ENCODE measurements around the gene IL4. TPM values are rescaled to one million over a fixed set of nuclear protein-coding genes. Genes with fewer than 3 reads are reported as not detected.

IL4 gene
- total RNA-seq, 1 donor from 2014 or later, result not detected

DNA sequence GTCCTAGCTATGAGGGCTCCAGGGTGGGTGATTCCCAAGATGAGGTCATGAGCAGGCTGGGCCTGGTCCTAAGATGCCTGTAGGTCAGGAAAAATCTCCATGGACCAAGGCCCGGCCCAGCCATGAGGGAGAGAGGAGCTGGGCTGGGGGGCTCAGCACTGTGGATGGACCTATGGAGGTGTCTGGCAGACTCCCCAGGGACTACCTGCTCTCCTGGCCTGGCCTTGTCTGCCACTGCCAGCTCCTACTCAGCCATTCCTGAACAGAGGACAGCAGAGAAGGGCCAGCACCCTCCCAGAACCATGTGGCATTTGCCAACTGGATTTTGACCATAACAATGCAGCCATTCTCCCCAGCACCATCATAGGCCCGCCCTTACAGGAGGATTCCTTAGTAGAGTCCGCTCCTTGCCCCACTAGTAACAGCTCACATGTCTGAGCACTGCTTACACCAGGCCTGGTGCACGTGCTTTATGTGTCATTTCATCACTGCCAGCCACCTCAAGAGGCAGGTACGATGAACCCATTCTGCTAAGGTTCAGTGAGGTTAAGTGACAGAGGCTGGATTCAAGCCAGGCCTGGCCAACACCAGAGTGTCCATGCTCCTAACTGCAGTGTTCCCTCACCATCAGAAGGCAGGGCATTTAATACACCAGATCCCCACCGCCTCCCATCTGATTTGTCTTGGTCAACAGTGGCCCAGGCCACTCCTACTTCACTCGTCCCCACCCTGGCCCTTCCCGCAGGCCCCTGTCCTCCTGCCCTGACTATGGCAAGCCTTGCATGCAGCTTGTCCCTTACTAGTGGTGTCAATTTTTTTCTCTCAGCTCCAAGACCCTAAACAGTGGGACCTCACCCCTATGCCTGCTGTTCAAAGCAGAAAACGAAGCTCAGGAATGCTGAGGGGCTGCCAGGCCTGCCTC lies 15.1 kb upstream of the IL4 start:
- Histone ChIP-seq H3K27me3 (no peaks in the 10 kb centered on the region), H3K36me3 (no peaks in the 10 kb centered on the region)
- TF ChIP-seq, protein P1, sequence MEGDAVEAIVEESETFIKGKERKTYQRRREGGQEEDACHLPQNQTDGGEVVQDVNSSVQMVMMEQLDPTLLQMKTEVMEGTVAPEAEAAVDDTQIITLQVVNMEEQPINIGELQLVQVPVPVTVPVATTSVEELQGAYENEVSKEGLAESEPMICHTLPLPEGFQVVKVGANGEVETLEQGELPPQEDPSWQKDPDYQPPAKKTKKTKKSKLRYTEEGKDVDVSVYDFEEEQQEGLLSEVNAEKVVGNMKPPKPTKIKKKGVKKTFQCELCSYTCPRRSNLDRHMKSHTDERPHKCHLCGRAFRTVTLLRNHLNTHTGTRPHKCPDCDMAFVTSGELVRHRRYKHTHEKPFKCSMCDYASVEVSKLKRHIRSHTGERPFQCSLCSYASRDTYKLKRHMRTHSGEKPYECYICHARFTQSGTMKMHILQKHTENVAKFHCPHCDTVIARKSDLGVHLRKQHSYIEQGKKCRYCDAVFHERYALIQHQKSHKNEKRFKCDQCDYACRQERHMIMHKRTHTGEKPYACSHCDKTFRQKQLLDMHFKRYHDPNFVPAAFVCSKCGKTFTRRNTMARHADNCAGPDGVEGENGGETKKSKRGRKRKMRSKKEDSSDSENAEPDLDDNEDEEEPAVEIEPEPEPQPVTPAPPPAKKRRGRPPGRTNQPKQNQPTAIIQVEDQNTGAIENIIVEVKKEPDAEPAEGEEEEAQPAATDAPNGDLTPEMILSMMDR (IDR thresholded peaks at IDR 0.05), result no peak

DNA sequence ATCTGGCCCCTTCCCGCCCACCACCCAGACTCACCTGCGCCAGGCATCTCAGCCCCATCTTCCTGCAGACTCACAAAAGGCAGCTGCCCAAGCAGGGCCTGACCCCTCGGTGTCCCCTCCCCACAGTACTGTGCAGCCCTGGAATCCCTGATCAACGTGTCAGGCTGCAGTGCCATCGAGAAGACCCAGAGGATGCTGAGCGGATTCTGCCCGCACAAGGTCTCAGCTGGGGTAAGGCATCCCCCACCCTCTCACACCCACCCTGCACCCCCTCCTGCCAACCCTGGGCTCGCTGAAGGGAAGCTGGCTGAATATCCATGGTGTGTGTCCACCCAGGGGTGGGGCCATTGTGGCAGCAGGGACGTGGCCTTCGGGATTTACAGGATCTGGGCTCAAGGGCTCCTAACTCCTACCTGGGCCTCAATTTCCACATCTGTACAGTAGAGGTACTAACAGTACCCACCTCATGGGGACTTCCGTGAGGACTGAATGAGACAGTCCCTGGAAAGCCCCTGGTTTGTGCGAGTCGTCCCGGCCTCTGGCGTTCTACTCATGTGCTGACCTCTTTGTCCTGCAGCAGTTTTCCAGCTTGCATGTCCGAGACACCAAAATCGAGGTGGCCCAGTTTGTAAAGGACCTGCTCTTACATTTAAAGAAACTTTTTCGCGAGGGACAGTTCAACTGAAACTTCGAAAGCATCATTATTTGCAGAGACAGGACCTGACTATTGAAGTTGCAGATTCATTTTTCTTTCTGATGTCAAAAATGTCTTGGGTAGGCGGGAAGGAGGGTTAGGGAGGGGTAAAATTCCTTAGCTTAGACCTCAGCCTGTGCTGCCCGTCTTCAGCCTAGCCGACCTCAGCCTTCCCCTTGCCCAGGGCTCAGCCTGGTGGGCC lies 13.9 kb upstream of the IL4 start:
- peak in 1 of 2 donors; percentile 31 for DNase-seq (ENCODE audit: low spot score in 2 of 2)
- intact Hi-C loops (cut with DNase I), result loop anchor here (5.0 to 10.0 kb wide), 2 partner anchors 55 to 162 kb away; no protein-coding TSS in a partner anchor
- Histone ChIP-seq H3K4me3 (no peak overlapping the region), H3K4me1 (peaks cover 6 to 8% of the 10 kb centered on the region in 2 donors), H3K27me3 (no peaks in the 10 kb centered on the region), H3K27ac (no peak overlapping the region), H3K36me3 (no peaks in the 10 kb centered on the region), H3K9me3 (no peaks in the 10 kb centered on the region)
- TF ChIP-seq, protein P1 (IDR thresholded peaks at IDR 0.05), result no peak

More for the DNA sequence above, 15.1 kb upstream of the IL4 start:
- H3K4me1 ChIP-seq, result peaks cover 6 to 8% of the 10 kb centered on the region in 2 donors
- DNase-seq (ENCODE audit: low spot score in 2 of 2), result peak in 1 of 2 donors; percentile 44
- H3K9me3 ChIP-seq, result no peaks in the 10 kb centered on the region
- intact Hi-C loops (cut with DNase I), result loop anchor here (5.0 to 10.0 kb wide), 2 partner anchors 56 to 164 kb away; no protein-coding TSS in a partner anchor
- no peak overlapping the region for H3K4me3 ChIP-seq
- H3K27ac ChIP-seq, result no peak overlapping the region

DNA sequence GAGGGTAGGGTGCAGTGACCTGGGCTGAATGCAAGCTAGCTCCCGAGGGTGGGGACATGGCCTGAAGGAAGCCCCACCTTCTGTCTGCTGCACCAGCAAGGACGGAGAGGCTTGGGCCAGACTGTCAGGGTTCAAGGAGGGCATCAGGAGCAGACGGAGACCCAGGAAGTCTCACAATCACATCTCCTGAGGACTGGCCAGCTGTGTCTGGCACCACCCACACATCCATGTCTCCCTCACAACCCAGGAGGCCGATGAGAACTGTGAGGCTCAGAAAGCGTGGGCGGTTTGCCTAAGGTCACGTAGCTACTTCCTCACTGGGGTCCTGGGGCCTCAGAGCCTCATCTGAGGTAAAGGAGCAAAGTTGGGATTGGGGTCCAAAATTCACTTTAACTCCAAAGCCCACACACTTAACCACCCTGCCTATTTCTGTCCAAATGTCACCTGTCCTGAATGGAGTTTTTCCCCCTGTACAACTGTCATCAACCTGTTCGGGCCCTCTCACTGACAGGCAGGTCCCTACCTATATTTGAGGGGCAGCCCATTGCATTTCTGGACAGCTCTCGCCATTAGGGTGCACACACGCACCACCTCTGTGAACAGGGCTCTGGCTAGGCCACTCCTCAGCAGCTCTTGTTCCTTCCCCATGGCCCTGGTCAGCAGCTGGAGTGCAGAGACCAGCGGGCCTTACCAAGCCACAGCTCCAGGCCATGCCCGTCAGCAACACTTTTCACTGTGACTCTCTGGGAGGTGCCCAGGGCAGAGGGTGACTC lies 12.4 kb upstream of the IL4 start:
- Histone ChIP-seq H3K27ac (no peak overlapping the region), H3K4me3 (no peak overlapping the region), H3K27me3 (no peaks in the 10 kb centered on the region), H3K4me1 (peaks cover 0 to 2% of the 10 kb centered on the region in 2 donors), H3K36me3 (no peaks in the 10 kb centered on the region), H3K9me3 (no peaks in the 10 kb centered on the region)
- TF ChIP-seq, protein P1 (IDR thresholded peaks at IDR 0.05), result no peak
- intact Hi-C loops (cut with DNase I), result no loop called here
- peak in 1 of 2 donors; percentile 48 for DNase-seq (ENCODE audit: low spot score in 2 of 2)

DNA sequence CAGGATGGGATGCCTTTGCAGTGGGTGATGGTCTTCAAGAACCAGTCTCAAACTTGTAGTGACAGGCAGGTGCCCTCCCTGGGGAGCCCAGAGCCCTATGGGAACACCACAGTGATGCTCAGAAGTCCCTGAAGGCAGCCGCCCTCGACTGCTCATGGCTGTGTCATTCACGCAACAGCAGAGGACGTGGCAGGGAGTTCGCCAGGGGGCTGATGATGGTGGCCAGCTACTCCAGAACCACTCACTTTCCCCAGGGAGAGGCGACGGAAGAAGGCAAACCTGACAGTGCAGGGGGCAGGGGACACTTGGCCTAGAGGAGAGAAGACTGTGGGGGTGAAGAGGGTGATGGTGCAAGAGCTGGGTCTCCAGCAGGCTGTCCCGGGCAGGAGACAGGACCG lies 11.8 kb upstream of the IL4 start:
- peak in 1 of 2 donors; percentile 45 for DNase-seq (ENCODE audit: low spot score in 2 of 2)

More for the DNA sequence above, 11.8 kb upstream of the IL4 start:
- Histone ChIP-seq H3K36me3 (no peaks in the 10 kb centered on the region), H3K27me3 (no peaks in the 10 kb centered on the region), H3K27ac (no peak overlapping the region), H3K4me3 (no peak overlapping the region), H3K4me1 (no peaks in the 10 kb centered on the region), H3K9me3 (no peaks in the 10 kb centered on the region)
- TF ChIP-seq, protein P1 (IDR thresholded peaks at IDR 0.05), result no peak
- intact Hi-C loops (cut with DNase I), result no loop called here

All from ascending aorta (tissue), 2 donors.